SK-N-SH treated with all-trans-retinoic acid at 6 μM for 48 hours (cell line): ENCODE results near the gene ZCCHC7.
A peak's percentile ranks its signal among the peaks of the same experiment; 100 is the strongest.

ENCODE experiments used
- ATAC-seq: fragments of 200-7000 bp; cut with Tn5 transposase; 3 replicates; pipeline ENCODE4 v1.9.1; 2020; ENCODE audit warnings: mild to moderate bottlenecking, moderate library complexity
- ARNTL ChIP-seq: fragments of 450-650 bp; formaldehyde crosslinking; IDR thresholded peaks from 2 replicates; pipeline ENCODE4 v1.5.0; 2020; ENCODE audit warnings: low read depth, mild to moderate bottlenecking, moderate library complexity, borderline replicate concordance
- BACH2 ChIP-seq: fragments of 250-450 bp; sonication (Bioruptor Pico); IDR thresholded peaks from 2 replicates; pipeline ENCODE4 v1.9.0; 2021; ENCODE audit warnings: mild to moderate bottlenecking, borderline replicate concordance
- CSDC2 ChIP-seq: fragments of 250-450 bp; sonication (Bioruptor Pico); IDR thresholded peaks from 2 replicates; pipeline ENCODE4 v1.5.0; 2020; ENCODE audit warnings: mild to moderate bottlenecking, moderate library complexity
- CSRNP3 ChIP-seq: fragments of 250-450 bp; sonication (Bioruptor Pico); IDR thresholded peaks from 2 replicates; pipeline ENCODE4 v1.5.1; 2021; ENCODE audit warnings: mild to moderate bottlenecking, moderate library complexity
- ESRRG ChIP-seq: fragments of 250-450 bp; sonication (Bioruptor Pico); IDR thresholded peaks from 2 replicates; pipeline ENCODE4 v1.6.1; 2021; ENCODE audit warnings: mild to moderate bottlenecking
- GLIS3 ChIP-seq: fragments of 250-450 bp; sonication (Bioruptor Pico); IDR thresholded peaks from 2 replicates; pipeline ENCODE4 v1.5.0; 2020; ENCODE audit warnings: mild to moderate bottlenecking, moderate library complexity
- ISL1 ChIP-seq: fragments of 250-450 bp; sonication (Bioruptor Pico); IDR thresholded peaks from 2 replicates; pipeline ENCODE4 v2.1.2; 2022; ENCODE audit warnings: mild to moderate bottlenecking, moderate library complexity
- OSR1 ChIP-seq: fragments of 250-450 bp; sonication (Bioruptor Pico); IDR thresholded peaks from 2 replicates; pipeline ENCODE4 v1.8.0; 2022; ENCODE audit warnings: moderate library complexity, mild to moderate bottlenecking, inconsistent platforms
- PATZ1 ChIP-seq: fragments of 250-450 bp; sonication (Bioruptor Pico); IDR thresholded peaks from 2 replicates; pipeline ENCODE4 v1.8.0; 2020; ENCODE audit warnings: mild to moderate bottlenecking, moderate library complexity, borderline replicate concordance
- PPARA ChIP-seq: fragments of 250-450 bp; sonication (Bioruptor Pico); IDR thresholded peaks from 2 replicates; pipeline ENCODE4 v1.5.0; 2020; ENCODE audit warnings: mild to moderate bottlenecking, borderline replicate concordance
- RARB ChIP-seq: fragments of 250-450 bp; sonication (Bioruptor Pico); IDR thresholded peaks from 2 replicates; pipeline ENCODE4 v1.8.0; 2021; ENCODE audit warnings: mild to moderate bottlenecking, moderate library complexity
- SNAI2 ChIP-seq: fragments of 250-450 bp; sonication (Bioruptor Pico); IDR thresholded peaks from 2 replicates; pipeline ENCODE4 v1.5.0; 2020; ENCODE audit warnings: mild to moderate bottlenecking, moderate library complexity
- TCF4 ChIP-seq: fragments of 250-450 bp; sonication (Bioruptor Pico); IDR thresholded peaks from 2 replicates; pipeline ENCODE4 v1.8.0; 2021; ENCODE audit warnings: mild to moderate bottlenecking, moderate library complexity, borderline replicate concordance
- TOX ChIP-seq: fragments of 250-450 bp; sonication (Bioruptor Pico); IDR thresholded peaks from 2 replicates; pipeline ENCODE4 v1.8.0; 2021; ENCODE audit warnings: mild to moderate bottlenecking, moderate library complexity, borderline replicate concordance
- TSHZ2 ChIP-seq: fragments of 250-450 bp; sonication (Bioruptor Pico); IDR thresholded peaks from 2 replicates; pipeline ENCODE4 v1.5.0; 2020; ENCODE audit warnings: mild to moderate bottlenecking, moderate library complexity
- ZC3H10 ChIP-seq: fragments of 250-450 bp; sonication (Bioruptor Pico); IDR thresholded peaks from 2 replicates; pipeline ENCODE4 v1.5.1; 2021; ENCODE audit warnings: mild to moderate bottlenecking, moderate library complexity
- ZFP3 ChIP-seq: fragments of 250-450 bp; sonication (Bioruptor Pico); IDR thresholded peaks from 2 replicates; pipeline ENCODE4 v1.5.0; 2020; ENCODE audit warnings: mild to moderate bottlenecking, moderate library complexity
- ZFP30 ChIP-seq: fragments of 450-650 bp; formaldehyde crosslinking; IDR thresholded peaks from 2 replicates; pipeline ENCODE4 v1.5.0; 2022; ENCODE audit warnings: mild to moderate bottlenecking, moderate library complexity
- ZNF565 ChIP-seq: fragments of 450-650 bp; formaldehyde crosslinking; conservative IDR thresholded peaks from 2 replicates; pipeline ENCODE4 v1.5.0; 2020; ENCODE audit warnings: low read depth, mild to moderate bottlenecking, moderate library complexity
- ZNF70 ChIP-seq: fragments of 450-650 bp; formaldehyde crosslinking; IDR thresholded peaks from 2 replicates; pipeline ENCODE4 v1.5.0; 2020; ENCODE audit warnings: mild to moderate bottlenecking, moderate library complexity
- ZNF8 ChIP-seq: fragments of 450-650 bp; formaldehyde crosslinking; IDR thresholded peaks from 2 replicates; pipeline ENCODE4 v1.5.0; 2020; ENCODE audit warnings: mild to moderate bottlenecking, moderate library complexity
- TF ChIP-seq, protein P1 (sequence below): fragments of 250-450 bp; sonication (Bioruptor Pico); IDR thresholded peaks from 2 replicates; pipeline ENCODE4 v1.5.1; 2020; ENCODE audit warnings: low read depth, mild to moderate bottlenecking, moderate library complexity

Gene ZCCHC7

DNA sequence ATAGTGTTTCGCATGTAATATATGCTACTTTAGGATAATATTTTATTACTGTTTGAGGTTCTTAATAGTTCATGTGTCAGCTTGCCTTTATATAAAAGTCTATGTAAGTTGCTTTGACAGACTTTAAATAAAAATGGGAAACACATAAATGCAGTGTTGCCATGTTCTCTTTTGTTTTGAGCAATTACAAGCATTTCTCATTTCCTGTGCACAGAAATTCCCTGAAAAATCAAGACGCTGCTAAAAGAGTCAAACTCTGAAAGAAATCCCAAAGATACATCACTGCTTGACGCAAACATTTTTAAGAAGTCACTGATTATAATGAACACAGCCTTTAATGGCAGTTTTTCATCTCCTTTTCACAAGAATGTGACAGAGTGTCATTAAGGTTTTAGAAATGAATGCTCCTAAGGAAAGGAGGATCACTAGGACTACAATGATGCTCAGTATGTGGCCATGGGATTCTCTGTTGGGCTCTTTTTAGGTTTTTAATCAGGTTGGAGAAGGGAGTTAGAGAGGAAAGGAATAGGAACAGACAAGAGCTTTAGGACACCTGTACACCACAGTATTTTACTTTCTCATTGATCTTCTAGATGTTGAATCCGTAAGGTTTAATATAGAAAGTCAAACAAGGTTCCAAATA lies 29.4 kb downstream of the ZCCHC7 start:
- TF ChIP-seq SNAI2: no peak
- TF ChIP-seq RARB (CRISPR knock-in tag): no peak
- TF ChIP-seq ARNTL (CRISPR knock-in tag): no peak
- no peak for TF ChIP-seq GLIS3 (CRISPR knock-in tag)
- no peak for TF ChIP-seq ZC3H10 (CRISPR knock-in tag)
- no peak for TF ChIP-seq TCF4 (CRISPR knock-in tag)
- TF ChIP-seq CSRNP3 (CRISPR knock-in tag): no peak
- no peak for TF ChIP-seq ZFP30
- no peak for TF ChIP-seq OSR1 (CRISPR knock-in tag)
- TF ChIP-seq ZFP3 (CRISPR knock-in tag): no peak
- TF ChIP-seq ZNF70 (CRISPR knock-in tag): no peak
- TF ChIP-seq, protein P1, sequence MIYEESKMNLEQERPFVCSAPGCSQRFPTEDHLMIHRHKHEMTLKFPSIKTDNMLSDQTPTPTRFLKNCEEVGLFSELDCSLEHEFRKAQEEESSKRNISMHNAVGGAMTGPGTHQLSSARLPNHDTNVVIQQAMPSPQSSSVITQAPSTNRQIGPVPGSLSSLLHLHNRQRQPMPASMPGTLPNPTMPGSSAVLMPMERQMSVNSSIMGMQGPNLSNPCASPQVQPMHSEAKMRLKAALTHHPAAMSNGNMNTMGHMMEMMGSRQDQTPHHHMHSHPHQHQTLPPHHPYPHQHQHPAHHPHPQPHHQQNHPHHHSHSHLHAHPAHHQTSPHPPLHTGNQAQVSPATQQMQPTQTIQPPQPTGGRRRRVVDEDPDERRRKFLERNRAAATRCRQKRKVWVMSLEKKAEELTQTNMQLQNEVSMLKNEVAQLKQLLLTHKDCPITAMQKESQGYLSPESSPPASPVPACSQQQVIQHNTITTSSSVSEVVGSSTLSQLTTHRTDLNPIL (CRISPR knock-in tag): no peak
- no peak for ATAC-seq

GRCh38 chr9:37150415-37150814 lies 30.0 kb downstream of the ZCCHC7 start:
- ATAC-seq: no peak
- TF ChIP-seq ZNF70 (CRISPR knock-in tag) (no peak), ISL1 (CRISPR knock-in tag) (no peak), CSRNP3 (CRISPR knock-in tag) (no peak), SNAI2 (no peak), TSHZ2 (CRISPR knock-in tag) (no peak), ZFP30 (no peak), ARNTL (CRISPR knock-in tag) (no peak), ZNF8 (CRISPR knock-in tag) (no peak), ZFP3 (CRISPR knock-in tag) (no peak)

GRCh38 chr9:37151812-37152211 lies 31.4 kb downstream of the ZCCHC7 start:
- peak; percentile 44; the same call in 1 of the 3 replicates for ATAC-seq

DNA sequence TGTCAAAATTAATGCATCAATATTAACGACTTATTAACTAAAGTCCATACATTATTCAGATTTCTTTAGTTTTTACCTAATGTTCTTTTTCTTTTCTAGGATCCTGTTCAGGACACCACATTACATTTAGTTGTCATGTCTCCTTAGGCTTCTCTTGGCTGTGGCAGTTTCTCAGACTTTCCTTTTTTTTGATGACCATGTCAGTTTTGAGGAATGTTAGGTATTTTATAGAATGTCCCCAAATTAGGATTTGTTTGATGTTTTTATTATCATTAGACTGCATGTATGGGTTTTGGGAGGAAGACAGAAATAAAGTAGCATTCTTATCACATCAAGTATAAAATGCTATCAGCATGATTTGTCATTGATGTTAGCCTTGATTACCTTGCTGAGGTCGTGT lies 32.0 kb downstream of the ZCCHC7 start:
- TF ChIP-seq ISL1 (CRISPR knock-in tag) (no peak), ZFP3 (CRISPR knock-in tag) (no peak), GLIS3 (CRISPR knock-in tag) (no peak), OSR1 (CRISPR knock-in tag) (no peak), CSDC2 (CRISPR knock-in tag) (no peak), ZNF70 (CRISPR knock-in tag) (no peak), ARNTL (CRISPR knock-in tag) (no peak), TOX (CRISPR knock-in tag) (no peak), ZNF565 (no peak), RARB (CRISPR knock-in tag) (no peak), PATZ1 (CRISPR knock-in tag) (no peak), PPARA (CRISPR knock-in tag) (no peak), TCF4 (CRISPR knock-in tag) (no peak), ZFP30 (no peak), BACH2 (CRISPR knock-in tag) (no peak), CSRNP3 (CRISPR knock-in tag) (no peak), ESRRG (CRISPR knock-in tag) (no peak), ZC3H10 (CRISPR knock-in tag) (no peak)
- TF ChIP-seq, protein P1 (CRISPR knock-in tag): no peak
- ATAC-seq: no peak

More at GRCh38 chr9:37151812-37152211, 31.4 kb downstream of the ZCCHC7 start:
- TF ChIP-seq ARNTL (CRISPR knock-in tag) (no peak), ISL1 (CRISPR knock-in tag) (peak; percentile 61), SNAI2 (no peak)
